ENCODE measurements around the gene SMARCA2.
"Not testable (repeated sequence)": the region's sequence is repeated elsewhere in the genome, so short reads cannot be mapped to it uniquely, and the experiment has no call there.

SMARCA2 gene

DNA sequence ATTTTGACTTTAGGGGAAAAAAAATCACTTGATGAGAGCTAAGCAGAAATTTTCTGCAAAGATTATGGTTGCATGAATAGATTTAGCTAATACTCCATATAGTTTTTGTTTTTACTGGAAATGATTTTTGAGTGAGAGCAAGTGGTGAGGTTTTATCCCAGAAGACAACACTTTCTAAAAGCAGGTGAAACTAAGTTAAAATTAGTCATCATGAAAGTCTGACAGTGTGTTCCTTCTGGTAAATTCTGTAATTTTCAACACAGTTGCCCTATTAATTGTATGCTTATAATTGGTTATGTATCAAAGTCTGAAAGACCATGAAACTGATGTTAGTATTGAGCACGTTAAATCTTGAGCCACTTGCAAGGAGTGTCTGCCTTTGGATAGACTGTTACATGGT is 91.5 kb downstream of the SMARCA2 start:
- DNase-seq, result no peak

DNA sequence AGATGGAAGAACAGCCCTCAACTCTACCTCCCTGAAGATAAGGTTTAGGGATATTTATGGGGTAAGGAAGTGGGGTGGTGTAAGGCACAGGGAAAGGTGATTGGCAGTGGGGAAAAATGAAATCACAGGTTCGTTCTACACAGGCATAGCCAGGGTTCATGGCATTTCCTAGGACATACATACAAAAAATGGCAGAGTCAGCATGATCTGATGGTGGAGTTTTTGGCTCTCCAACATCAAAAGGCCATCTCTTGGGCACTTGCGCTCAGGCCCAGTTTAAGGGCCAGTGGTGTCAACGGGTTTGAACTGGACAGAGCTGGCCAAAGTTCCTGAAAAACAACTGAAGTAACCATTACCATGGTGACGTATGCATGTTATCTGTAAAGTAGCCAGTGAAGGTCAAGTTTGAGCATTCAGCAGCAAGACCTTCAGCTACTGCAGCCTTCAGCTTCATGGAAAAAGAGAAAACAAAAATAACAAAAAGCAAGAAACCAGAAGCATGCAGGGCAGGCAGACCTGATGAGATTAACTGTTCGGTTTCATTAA is 92.8 kb downstream of the SMARCA2 start:
- no peak for DNase-seq

DNA sequence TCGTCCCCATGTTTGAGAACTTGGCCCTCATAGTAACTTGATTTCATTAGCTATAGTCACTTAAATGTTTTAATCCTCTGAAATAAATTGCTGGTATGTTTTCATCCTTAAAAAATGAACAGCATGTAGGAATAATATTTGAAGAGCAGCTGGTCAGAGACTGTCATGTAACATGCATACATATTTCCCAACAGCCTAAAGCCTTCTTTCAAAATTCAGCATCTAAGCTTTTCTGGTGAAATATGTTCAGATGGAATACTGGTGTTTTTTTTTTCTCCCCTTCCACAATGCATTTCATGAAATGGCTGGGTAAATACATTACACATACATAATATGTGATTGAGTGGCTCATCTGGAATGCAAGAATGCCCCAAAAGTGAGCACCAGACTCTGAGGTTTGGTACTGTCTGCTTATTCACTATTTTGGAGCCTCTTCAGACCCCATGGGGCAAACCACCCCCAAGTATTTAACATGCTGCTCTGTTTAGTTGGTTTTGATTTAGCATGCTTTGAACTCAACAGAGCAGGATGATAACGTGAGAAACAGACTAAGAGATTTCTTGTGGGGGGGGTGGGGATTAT is 94.0 kb downstream of the SMARCA2 start:
- no peak for DNase-seq

DNA sequence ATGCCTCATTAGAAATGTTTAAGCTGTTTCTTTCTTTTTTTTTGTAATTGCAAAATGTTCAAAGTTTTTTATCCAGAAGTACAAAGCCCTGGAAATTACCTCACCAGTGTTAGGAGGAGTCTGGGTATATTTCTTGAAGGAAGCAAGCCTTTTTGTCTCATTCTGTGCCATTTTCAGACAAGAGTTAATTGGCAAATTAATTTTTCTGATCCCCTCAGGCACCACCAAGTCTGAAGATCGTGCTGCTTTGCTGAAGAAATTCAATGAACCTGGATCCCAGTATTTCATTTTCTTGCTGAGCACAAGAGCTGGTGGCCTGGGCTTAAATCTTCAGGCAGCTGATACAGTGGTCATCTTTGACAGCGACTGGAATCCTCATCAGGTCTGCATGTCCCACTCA is 94.9 kb downstream of the SMARCA2 start:
- DNase-seq, result no peak

DNA sequence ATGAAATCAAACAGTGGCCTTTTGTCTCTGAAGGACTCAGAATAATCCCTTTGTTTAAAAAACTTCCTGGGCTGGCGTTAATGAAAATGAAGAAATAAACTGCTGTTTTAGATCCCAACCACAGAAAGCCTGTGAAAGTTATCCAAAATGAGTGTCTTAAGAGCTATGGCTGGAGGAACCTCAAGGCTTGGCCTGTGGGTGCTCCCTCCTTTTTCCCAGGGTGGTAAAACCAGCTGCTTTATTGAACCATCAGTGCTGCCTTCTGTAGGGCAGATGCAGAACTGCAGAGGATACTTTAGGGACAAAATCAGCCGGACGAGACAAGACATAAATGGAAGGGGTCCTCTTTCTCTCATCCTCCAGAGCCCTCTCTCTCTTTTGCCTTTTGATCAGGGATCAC is 100.9 kb downstream of the SMARCA2 start:
- DNase-seq, result no peak

DNA sequence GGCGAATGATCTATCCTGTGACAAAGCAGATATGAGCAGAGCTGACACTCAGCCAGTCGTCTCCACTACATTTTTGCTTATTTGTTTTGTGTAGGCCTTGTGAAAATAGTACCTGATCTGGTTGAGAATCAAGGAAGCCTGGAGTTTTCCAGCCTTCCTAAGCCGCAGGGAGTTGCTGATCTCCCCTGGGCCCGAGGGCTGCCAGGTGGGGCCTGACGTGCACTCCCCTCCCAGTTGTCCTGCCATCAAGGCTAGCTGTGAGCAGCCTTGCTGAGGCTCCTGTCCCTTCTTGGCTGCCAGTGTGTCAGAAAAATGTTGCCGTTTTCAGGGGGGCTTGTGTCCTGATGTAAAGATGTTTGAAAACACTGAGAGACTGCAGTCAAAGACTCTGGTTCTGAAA is 102.4 kb downstream of the SMARCA2 start:
- DNase-seq, result no peak

DNA sequence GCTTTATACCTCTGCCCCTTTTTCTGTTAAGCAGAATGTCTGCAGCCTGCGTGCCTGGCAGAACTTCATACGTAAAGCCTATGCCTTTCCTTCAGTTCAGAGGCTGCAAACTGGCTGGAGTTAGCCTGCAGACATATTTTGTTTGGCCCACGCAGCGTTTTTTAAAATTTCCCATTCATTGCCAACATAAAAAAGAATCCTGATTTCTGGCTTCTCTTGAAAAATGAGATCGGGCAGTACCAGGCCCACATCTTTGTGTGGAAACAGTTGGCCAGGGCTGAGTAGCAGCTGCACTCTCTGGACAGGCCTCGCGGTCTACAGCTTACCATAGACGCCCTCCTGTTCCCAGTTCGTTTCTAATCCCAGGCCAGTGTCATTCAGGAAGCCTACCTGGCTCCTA is 104.4 kb downstream of the SMARCA2 start:
- DNase-seq, result no peak

DNA sequence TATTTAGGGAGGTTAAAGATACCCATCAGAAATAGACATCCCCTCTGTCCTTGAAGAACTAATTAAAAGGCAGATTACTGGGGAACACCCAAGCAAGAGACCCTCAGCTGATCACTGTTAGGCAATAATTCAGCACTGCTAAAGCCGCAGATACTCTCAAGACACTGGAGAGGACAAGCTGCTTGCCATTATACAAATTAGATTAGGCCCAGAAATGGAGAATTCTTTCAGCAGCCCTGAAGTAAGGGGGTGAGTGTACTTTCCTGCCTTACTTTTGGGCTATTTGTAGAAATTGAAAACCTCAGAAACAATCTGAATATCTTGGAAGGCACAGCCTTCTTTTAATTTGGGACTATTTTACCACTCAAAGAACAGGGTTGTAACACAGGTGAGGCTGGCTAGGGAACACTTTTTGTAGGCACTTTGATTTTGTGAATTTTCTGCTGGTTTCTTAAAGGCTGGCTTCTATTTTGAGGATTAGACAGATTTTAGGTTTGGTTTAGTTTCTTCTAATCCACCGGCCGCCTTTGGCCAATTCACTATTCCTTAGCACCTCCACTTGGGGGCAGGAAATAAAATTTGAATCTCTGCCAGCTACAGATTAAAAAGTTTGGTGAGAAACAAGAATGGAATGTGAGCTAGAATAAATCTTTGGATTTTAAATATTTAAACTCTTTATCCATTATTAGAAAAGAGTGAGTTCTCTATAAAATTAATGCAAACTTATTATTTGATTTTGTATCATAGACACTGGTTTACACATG is 106.0 kb downstream of the SMARCA2 start:
- DNase-seq, result no peak

DNA sequence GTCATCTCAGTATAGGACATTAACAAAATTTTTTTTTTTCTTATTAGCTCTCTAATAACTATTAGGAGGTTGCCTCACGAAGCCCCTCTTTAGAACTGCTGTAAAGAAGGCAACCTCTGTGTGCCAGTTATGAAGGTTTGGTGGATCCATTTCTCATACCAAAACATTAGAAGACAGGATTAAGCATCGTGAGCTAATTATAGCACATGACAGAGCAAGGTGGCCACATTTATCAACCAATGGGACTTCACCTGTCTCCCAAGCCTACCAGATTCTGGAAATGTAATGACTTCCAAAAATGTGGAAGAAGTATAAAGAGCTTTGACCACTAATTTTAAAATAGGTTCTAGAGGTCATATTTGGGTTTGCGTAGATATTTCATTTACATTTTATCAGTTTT is 107.2 kb downstream of the SMARCA2 start:
- no peak for DNase-seq

DNA sequence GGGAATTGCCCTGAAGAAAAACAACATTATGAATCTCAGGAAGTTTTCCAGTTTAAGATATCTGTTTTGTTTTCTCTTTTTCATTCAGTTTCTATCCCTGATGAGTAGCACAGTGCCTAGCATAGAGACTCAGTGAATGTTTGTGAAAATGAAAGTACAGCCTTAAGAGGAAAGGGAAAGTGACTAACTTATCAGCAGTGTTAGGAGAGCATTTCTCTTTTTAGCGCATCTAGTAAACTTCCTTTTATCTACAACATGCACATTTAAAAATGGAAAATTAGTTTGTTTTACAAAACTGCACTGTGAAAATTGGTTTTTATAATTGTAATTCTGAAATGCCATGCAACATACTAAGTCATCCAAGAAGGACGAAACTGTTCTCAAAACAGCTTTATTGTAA is 110.8 kb downstream of the SMARCA2 start:
- no peak for DNase-seq

DNA sequence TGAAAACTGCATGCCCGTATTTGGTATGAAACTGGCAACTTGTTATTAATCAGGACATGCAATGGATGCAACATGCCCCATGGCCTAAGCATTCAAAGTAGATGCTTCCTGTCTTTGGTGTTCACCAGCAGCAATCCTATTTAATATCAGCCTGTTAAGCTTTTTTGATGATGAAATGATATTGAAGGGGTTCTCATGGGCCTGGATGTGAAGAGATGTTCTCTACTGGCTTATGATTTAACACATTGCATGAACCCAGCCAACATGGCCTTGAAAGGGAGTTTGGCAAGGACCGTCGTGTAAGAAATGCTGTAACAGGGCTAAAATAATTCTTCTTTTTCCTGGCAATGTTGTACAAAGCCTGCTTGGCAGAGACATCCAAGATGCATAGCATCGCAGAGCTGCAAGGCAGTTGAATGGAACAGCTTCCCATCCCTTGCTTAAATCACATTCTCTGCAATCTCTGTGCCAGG is 111.2 kb downstream of the SMARCA2 start:
- DNase-seq, result no peak

DNA sequence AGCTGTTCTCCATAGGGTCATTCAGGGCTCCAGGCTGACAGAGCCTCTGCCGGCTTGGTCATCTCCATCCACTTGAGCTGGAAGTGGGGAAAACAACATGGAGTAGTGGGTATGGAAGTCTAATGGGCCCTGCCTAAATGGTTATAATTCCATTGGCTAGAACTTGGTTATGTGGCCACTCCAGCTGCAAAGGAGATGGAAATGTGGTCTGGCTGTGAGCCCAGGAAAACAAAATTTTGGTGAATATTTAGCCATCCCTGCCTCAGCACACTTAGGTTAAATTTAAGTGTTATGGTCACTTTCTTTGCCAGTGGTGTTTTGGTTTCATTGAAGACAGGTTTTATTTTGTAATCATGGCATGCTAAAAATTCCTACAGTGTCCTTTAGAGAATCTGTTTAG is 112.3 kb downstream of the SMARCA2 start:
- no peak for DNase-seq

DNA sequence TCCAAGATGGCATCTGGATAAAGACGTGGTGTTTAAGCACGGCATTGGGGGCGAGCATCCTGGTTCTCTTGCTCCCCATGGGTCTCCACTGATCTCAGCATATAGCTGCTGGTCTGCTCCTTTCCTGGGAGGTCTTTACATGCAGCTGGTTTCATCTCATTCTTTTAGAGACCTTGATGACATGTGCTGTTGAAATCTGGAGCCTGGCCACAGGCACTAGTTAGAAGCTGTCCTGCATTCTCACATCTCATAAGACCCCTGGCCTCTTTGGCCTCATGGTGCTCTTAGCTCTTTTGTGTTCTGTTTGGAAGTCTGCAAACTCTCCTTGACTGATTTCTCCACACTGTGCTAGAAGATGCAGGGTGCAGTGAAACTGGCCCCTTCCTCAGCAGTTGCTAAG is 113.0 kb downstream of the SMARCA2 start:
- no peak for DNase-seq

DNA sequence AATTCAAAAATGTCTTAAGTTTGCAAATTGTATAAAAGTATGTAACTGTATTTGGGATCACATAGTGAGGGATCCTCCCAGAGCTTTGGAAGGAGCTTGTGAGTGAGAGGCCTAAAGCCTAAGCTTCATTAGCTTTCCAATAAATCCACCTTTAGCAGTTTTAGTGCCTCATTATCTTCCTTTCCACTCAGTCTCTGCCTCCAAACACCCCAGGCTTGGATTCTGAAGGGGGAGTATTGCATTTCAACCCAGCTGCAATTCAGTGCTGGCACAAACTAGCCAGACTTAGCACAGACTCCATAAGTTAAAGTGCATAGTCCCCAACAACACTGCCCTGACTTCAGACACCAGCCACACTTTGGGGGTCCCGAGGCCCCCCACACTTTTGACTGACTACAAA is 113.5 kb downstream of the SMARCA2 start:
- no peak for DNase-seq

DNA sequence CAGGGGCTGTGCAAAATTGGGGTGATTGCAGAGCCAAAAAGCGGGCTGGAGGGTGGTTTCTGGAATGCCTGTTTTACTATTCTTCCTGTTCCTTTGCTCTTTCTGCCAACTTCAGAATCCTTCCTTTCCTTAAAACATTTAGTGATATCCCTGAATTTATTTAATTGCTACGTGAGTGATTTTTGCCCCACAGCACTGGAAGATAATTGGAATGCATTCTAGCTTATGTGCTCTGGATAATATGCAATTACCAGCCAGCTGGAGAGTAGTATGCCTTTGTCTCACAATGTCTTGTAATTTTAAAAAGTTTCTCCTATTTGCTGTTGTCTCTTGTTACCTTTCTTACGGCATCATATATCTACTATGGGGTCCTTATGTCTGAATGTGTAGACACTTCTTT is 115.8 kb downstream of the SMARCA2 start:
- no peak for DNase-seq

DNA sequence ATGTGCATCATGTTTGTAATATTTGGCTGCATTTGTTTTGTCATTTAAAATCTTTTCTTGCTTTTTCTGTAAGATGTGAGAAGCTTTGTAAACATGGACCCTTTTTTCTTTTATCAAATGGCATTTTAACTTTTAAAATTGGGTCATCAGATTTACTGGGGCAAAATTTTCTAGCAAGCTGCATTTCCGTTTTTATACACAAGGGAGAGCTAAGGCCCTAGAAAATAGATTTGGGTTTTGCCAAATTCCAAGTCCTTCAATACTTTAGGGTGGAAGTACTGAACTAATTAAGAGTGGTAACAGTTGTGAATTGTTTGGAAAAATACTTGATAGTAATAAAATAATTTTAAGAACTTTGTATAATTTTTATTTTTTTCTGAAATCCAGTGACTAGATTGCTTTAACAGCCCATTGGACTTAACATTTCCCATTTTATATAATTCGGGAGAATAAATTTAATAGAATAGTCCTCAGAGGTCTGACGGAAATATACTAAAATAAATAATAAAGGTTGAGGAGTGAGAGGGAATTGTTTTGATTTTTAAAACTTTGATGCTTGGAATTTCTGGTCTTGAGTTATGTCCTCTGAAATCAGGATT is 117.4 kb downstream of the SMARCA2 start:
- DNase-seq, result no peak

DNA sequence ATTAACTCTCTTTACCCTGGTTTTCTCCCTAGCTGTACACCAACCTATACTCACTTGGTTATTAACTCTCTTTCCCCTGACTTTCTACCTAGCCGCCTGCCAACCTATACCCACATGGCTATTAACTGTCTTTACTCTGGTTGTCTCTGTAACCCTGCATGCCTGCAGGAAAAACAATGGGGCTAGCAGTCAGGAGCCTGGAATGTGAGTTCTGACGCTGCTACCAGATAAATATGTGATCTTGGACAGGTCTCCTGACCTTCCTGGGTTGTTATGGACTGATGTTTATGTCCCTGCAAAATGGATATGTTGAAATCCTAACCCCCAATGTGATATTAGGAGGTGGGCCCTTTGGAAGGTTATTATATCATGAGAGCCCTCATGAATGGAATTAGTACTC is 119.2 kb downstream of the SMARCA2 start:
- DNase-seq, result no peak

DNA sequence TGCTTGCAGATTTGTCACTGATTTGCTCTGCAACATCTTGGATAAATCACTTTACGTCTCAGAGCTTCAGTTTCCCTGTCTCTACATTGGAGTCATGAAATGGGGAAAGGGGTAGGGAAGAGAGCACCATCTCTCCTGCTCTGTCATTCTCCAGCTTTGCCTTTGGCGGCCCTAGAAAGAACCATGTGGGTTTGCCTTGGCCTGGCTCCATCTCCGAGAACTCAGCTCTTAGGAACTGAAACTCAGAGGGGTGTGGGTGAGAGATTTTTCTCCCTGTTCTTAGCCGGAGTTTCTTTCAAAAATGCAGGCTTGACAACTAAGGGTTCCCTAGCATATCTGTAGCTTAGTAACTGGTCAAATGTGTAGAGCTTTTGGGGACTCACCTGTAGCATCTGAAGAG is 123.5 kb downstream of the SMARCA2 start:
- DNase-seq, result no peak

DNA sequence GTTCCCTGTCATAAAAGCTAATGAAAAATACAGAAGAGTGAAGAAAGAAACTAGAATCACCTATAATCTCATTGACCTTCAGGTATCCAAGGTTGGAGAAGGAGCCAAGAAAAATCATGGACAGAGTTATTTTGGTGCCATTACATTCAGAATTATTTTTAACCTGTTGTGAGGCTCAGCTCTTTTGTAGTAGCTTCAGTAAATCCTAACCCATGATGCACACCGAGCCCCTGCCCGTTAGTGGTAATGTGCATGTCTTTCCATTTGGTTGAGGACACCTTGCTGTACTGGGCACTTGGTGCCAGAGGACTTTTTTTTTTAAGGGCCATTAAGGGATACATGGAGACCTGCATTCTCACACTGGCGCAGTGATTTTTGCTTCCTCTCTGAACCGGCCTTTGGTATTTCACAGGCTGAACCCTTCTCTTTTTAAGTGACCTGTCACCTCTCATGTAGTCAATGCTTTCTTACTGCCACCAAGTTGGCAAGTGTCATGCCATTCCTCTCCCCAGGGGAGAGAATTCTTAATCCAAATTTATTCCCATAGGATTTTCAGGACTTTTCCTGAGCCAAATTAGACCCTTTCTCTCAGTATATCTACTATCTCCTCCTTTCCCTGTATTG is 125.6 kb downstream of the SMARCA2 start:
- no peak for DNase-seq

DNA sequence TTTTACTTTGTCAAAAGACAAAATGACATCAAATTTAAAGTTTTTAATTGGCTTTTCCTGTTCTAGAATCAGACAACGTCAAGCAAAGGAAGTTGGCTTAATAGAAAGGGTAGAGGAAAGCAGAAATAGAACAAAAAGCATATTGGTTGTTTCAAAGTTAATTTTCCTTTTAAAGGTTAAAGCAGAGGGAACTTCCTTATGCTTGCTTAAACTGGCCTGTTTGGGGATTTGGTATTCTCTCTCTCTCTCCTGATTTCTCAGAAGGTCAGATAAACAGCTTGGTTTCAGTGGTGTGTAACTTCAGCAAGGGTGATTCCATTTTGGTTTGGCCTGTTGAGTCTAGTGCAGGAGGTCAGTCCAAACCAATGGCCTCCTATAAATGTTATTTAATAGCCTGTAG is 127.1 kb downstream of the SMARCA2 start:
- DNase-seq, result no peak

DNA sequence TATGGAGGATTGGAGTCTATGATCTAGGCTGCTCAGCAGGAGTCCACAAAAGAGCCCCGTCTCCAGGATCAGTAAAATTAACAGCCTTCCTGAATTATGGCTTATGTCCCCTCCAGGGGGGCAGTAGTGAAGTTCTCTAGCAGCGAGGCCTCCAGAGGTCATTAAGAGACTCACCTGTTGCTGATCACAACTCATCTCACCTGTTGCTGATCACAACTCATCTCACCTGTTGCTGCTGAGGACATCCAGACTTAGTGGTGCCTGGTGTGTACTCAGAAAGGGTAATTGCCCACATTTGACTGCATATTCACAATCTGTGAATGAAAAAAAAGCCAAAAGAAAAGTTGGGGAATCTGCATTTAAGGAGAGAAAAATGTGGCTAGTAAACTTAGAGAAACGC is 129.5 kb downstream of the SMARCA2 start:
- DNase-seq, result no peak

DNA sequence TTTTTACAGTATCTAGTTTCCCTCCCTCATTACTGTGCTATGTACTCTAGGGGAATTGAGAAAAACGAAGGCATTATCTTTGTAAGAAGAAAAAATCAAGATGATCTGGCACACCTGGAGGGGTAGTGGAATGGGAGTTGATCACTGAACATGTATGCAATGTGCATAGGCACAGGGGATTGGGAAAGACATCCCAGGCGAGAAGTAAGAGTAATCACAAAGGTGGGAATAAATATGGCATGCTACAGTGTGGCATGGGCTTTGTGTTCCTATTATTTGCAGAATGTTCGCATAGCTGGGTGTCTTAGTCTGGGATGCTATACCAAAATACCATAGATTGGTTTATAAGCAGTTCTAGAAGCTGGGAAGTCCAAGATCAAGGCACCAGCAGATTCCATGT is 130.6 kb downstream of the SMARCA2 start:
- DNase-seq, result no peak

DNA sequence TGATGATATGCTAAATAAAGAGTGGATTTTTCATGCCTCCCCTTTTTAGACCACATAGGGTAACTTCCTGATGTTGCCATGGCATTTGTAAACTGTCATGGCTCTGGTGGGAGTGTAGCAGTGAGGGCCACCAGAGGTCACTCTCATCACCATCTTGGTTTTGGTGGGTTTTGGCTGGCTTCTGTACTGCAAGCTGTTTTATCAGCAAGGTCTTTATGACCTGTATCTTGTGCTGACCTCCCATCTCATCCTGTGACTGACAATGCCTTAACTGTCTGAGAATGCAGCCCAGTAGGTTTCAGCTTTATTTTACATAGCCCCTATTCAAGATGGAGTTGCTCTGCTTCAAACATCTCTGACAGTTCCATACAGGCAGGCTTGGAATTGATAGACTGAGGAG is 131.6 kb downstream of the SMARCA2 start:
- DNase-seq, result not testable (repeated sequence)

DNA sequence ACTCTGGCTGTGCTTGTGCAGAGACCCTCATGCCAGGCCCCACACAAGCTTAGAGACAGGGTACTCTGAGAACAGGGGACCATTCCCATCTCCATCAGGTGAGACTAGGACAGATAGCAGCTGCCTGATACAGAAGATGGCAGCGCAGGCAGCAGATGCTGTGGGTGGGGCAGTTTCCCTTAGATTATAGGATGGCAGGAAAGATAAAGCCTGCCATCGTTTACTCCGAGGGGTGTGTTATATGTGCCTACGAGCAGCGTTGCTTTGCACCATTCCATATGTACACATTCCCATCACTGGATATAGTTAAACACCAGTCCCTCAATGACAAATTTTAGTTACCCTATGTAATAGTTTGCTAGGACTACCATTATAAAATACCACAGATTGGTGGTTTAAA is 135.2 kb downstream of the SMARCA2 start:
- no peak for DNase-seq
